Measurements from ENCODE around the gene AP1S3. TPM values are rescaled to one million over a fixed set of nuclear protein-coding genes. Genes with fewer than 3 reads are reported as not detected.
"Not testable (repeated sequence)": the region's sequence is repeated elsewhere in the genome, so short reads cannot be mapped to it uniquely, and the experiment has no call there.

Gene AP1S3
- total RNA-seq, 1 donor from 2014 or later, result 0.35 TPM

GRCh38 chr2:223815186-223815883, 22.0 kb downstream of the AP1S3 start:
- intact Hi-C loops (cut with DNase I), result no loop called here
- DNase-seq (ENCODE audit: missing footprints) (no peak), ATAC-seq (no peak)

- intact Hi-C loops (cut with DNase I); DNase-seq (ENCODE audit: missing footprints); ATAC-seq: not testable (repeated sequence)
These were observed 22.6 kb downstream of the AP1S3 start for GRCh38 chr2:223814764-223815163.

GRCh38 chr2:223813329-223813728, 24.1 kb downstream of the AP1S3 start:
- intact Hi-C loops (cut with DNase I), result no loop called here
- ATAC-seq (no peak), DNase-seq (ENCODE audit: missing footprints) (no peak)

- no peak for DNase-seq (ENCODE audit: missing footprints)
- ATAC-seq, result no peak
- intact Hi-C loops (cut with DNase I), result no loop called here
These were observed 25.6 kb downstream of the AP1S3 start for GRCh38 chr2:223811757-223812156.

- DNase-seq (ENCODE audit: missing footprints) (no peak), ATAC-seq (no peak)
These were observed 32.4 kb downstream of the AP1S3 start for GRCh38 chr2:223805008-223805407.

GRCh38 chr2:223801736-223802135, 35.6 kb downstream of the AP1S3 start:
- ATAC-seq, result no peak
- intact Hi-C loops (cut with DNase I), result no loop called here

More at GRCh38 chr2:223805008-223805407, 32.4 kb downstream of the AP1S3 start:
- intact Hi-C loops (cut with DNase I), result no loop called here

GRCh38 chr2:223800908-223801307, 36.5 kb downstream of the AP1S3 start:
- no peak for DNase-seq (ENCODE audit: missing footprints)
- ATAC-seq, result no peak
- intact Hi-C loops (cut with DNase I), result no loop called here

More at GRCh38 chr2:223801736-223802135, 35.6 kb downstream of the AP1S3 start:
- no peak for DNase-seq (ENCODE audit: missing footprints)

- intact Hi-C loops (cut with DNase I), result loop anchor here (2.0 to 5.0 kb wide), 3 partner anchors 71 to 825 kb away; no protein-coding TSS in a partner anchor
- no peak for DNase-seq (ENCODE audit: missing footprints)
- peak; percentile 54 for ATAC-seq
These were observed 39.3 kb downstream of the AP1S3 start for GRCh38 chr2:223797811-223798721.

- DNase-seq (ENCODE audit: missing footprints) (no peak), ATAC-seq (no peak)
- intact Hi-C loops (cut with DNase I), result loop anchor here (2.0 to 5.0 kb wide), 3 partner anchors 70 to 824 kb away; no protein-coding TSS in a partner anchor
These were observed 40.3 kb downstream of the AP1S3 start for GRCh38 chr2:223797037-223797436.

GRCh38 chr2:223789423-223789822, 48.0 kb downstream of the AP1S3 start:
- intact Hi-C loops (cut with DNase I), result no loop called here
- ATAC-seq (no peak), DNase-seq (ENCODE audit: missing footprints) (no peak)

- intact Hi-C loops (cut with DNase I), result no loop called here
- DNase-seq (ENCODE audit: missing footprints), result no peak
- ATAC-seq, result no peak
These were observed 48.6 kb downstream of the AP1S3 start for GRCh38 chr2:223788826-223789225.

- DNase-seq (ENCODE audit: missing footprints); intact Hi-C loops (cut with DNase I); ATAC-seq: not testable (repeated sequence)
These were observed 49.3 kb downstream of the AP1S3 start for GRCh38 chr2:223788106-223788505.

- ATAC-seq (no peak), DNase-seq (ENCODE audit: missing footprints) (no peak)
- intact Hi-C loops (cut with DNase I), result no loop called here
These were observed 50.0 kb downstream of the AP1S3 start for GRCh38 chr2:223787358-223787757.

- intact Hi-C loops (cut with DNase I), result no loop called here
- DNase-seq (ENCODE audit: missing footprints) (no peak), ATAC-seq (no peak)
These were observed 50.4 kb downstream of the AP1S3 start for GRCh38 chr2:223786943-223787342.

- intact Hi-C loops (cut with DNase I), result no loop called here
- DNase-seq (ENCODE audit: missing footprints) (no peak), ATAC-seq (no peak)
These were observed 51.1 kb downstream of the AP1S3 start for GRCh38 chr2:223786236-223786635.

- intact Hi-C loops (cut with DNase I), result no loop called here
These were observed 53.1 kb downstream of the AP1S3 start for GRCh38 chr2:223784221-223784772.

GRCh38 chr2:223782629-223783028, 54.8 kb downstream of the AP1S3 start:
- DNase-seq (ENCODE audit: missing footprints) (no peak), ATAC-seq (no peak)
- intact Hi-C loops (cut with DNase I), result no loop called here

More at GRCh38 chr2:223784221-223784772, 53.1 kb downstream of the AP1S3 start:
- DNase-seq (ENCODE audit: missing footprints), result no peak
- ATAC-seq, result no peak

GRCh38 chr2:223781560-223781959, 55.8 kb downstream of the AP1S3 start:
- ATAC-seq (no peak), DNase-seq (ENCODE audit: missing footprints) (no peak)
- intact Hi-C loops (cut with DNase I), result no loop called here

- intact Hi-C loops (cut with DNase I), result no loop called here
- DNase-seq (ENCODE audit: missing footprints) (no peak), ATAC-seq (no peak)
These were observed 57.5 kb downstream of the AP1S3 start for GRCh38 chr2:223779877-223780276.
